Loucy (cell line): ENCODE data around the gene GPRC5A.

Experiments
- H2AFZ ChIP-seq: fragments of 200-600 bp; sonication (generic); 2 replicates; pipeline ENCODE4 v1.6.0; 2016; ENCODE audit warnings: antibody characterized with exemption, mild to moderate bottlenecking, low read length, moderate library complexity
- H3F3A ChIP-seq: fragments of 200-600 bp; 2 replicates; pipeline ENCODE4 v1.6.0; 2016; ENCODE audit warnings: antibody characterized with exemption, low read depth, mild to moderate bottlenecking
- H3K27me3 ChIP-seq: fragments of 200-600 bp; sonication (generic); 2 replicates; pipeline ENCODE4 v1.6.1; 2014; ENCODE audit warnings: low read length, mild to moderate bottlenecking; ENCODE audit not compliant: insufficient read depth, poor library complexity, severe bottlenecking
- H3K36me3 ChIP-seq: fragments of 200-600 bp; sonication (generic); 2 replicates; pipeline ENCODE4 v1.6.1; 2016; ENCODE audit warnings: low read length; ENCODE audit not compliant: insufficient read depth
- H3K4me1 ChIP-seq: fragments of 200-600 bp; sonication (generic); 2 replicates; pipeline ENCODE4 v1.5.1; 2014; ENCODE audit warnings: low read length, mild to moderate bottlenecking; ENCODE audit not compliant: insufficient read depth, poor library complexity, severe bottlenecking
- H3K4me2 ChIP-seq: fragments of 200-600 bp; sonication (generic); 2 replicates; pipeline ENCODE4 v1.6.0; 2014; ENCODE audit warnings: antibody characterized with exemption, low read length, low read depth, mild to moderate bottlenecking; ENCODE audit not compliant: poor library complexity, severe bottlenecking
- H3K4me3 ChIP-seq: fragments of 200-600 bp; sonication (generic); 2 replicates; pipeline ENCODE4 v1.5.1; 2014; ENCODE audit warnings: low read length, mild to moderate bottlenecking, mixed read lengths; ENCODE audit not compliant: poor library complexity, severe bottlenecking
- H3K79me2 ChIP-seq: fragments of 200-600 bp; sonication (generic); 2 replicates; pipeline ENCODE4 v1.6.1; 2014; ENCODE audit warnings: low read length; ENCODE audit not compliant: insufficient read depth
- H3K9ac ChIP-seq: fragments of 200-600 bp; sonication (generic); 2 replicates; pipeline ENCODE4 v1.6.0; 2014; ENCODE audit warnings: mild to moderate bottlenecking, low read depth, low read length, moderate library complexity; ENCODE audit not compliant: poor library complexity, severe bottlenecking
- H3K9me2 ChIP-seq: fragments of 200-600 bp; sonication (generic); replicated peaks from 2 replicates; pipeline ENCODE4 v1.6.1; 2016; ENCODE audit warnings: low read depth, low read length, mixed read lengths
- H3K9me3 ChIP-seq: fragments of 200-600 bp; sonication (generic); 2 replicates; pipeline ENCODE4 v1.6.1; 2014; ENCODE audit warnings: mild to moderate bottlenecking, antibody characterized with exemption, low read length, low read depth; ENCODE audit not compliant: insufficient read depth
- H4K20me1 ChIP-seq: fragments of 200-600 bp; sonication (generic); 2 replicates; pipeline ENCODE4 v1.6.0; 2014; ENCODE audit warnings: antibody characterized with exemption, low read length, mild to moderate bottlenecking; ENCODE audit not compliant: insufficient read depth, poor library complexity, severe bottlenecking
- CTCF ChIP-seq: fragments of 200-600 bp; sonication (generic); conservative IDR thresholded peaks from 2 replicates; pipeline ENCODE4 v1.5.1; 2014; ENCODE audit warnings: mild to moderate bottlenecking, antibody characterized with exemption, low read length
- EZH2phosphoT487 ChIP-seq: fragments of 200-600 bp; IDR thresholded peaks from 2 replicates; pipeline ENCODE4 v1.6.1; 2018; ENCODE audit warnings: antibody characterized with exemption, mild to moderate bottlenecking, moderate library complexity, borderline replicate concordance

Gene GPRC5A

GRCh38 chr12:12945591-12945990 lies 54.2 kb downstream of the GPRC5A start:
- H4K20me1 ChIP-seq: no peaks in the 10 kb centered on the region
- no peak overlapping the region for H3K9ac ChIP-seq
- no peaks in the 10 kb centered on the region for H3K4me1 ChIP-seq
- H3K4me3 ChIP-seq: no peak overlapping the region
- no peaks in the 10 kb centered on the region for H3F3A ChIP-seq
- no peak overlapping the region for H3K4me2 ChIP-seq
- no peaks in the 10 kb centered on the region for H3K36me3 ChIP-seq
- no peaks in the 10 kb centered on the region for H3K27me3 ChIP-seq
- no peaks in the 10 kb centered on the region for H3K9me3 ChIP-seq
- no peaks in the 10 kb centered on the region for H3K9me2 ChIP-seq
- TF ChIP-seq EZH2phosphoT487: no peak
- no peak for TF ChIP-seq CTCF
- H2AFZ ChIP-seq: no peak overlapping the region
- H3K79me2 ChIP-seq: no peaks in the 10 kb centered on the region

GRCh38 chr12:12946686-12947355 lies 55.5 kb downstream of the GPRC5A start:
- no peaks in the 10 kb centered on the region for H3K9me3 ChIP-seq
- no peaks in the 10 kb centered on the region for H3K36me3 ChIP-seq
- no peaks in the 10 kb centered on the region for H3K79me2 ChIP-seq
- no peaks in the 10 kb centered on the region for H3K4me1 ChIP-seq
- H3K9ac ChIP-seq: no peak overlapping the region
- no peaks in the 10 kb centered on the region for H3K9me2 ChIP-seq
- TF ChIP-seq EZH2phosphoT487: no peak
- TF ChIP-seq CTCF: no peak
- H4K20me1 ChIP-seq: no peaks in the 10 kb centered on the region
- no peak overlapping the region for H3K4me3 ChIP-seq
- no peaks in the 10 kb centered on the region for H3K27me3 ChIP-seq
- no peak overlapping the region for H3K4me2 ChIP-seq
- no peak overlapping the region for H2AFZ ChIP-seq
- no peaks in the 10 kb centered on the region for H3F3A ChIP-seq

DNA sequence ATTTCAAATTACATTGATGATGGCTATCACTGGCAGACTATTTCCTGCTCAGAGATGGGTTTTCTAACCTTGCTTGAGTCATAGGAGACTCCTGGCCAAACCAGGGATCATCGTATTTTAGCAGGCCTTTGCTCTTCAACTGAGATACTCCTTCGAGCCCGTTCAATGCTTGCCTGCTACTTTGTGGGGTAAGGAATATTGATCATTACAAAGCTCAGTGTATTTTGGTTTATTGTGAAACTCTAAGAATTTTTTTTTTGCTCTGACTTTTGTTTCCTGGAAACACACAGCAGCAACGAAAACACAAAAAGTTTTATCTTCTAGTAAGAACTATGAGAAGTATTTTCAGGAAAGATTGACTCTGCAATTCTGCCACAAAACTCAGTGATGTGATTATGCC lies 56.5 kb downstream of the GPRC5A start:
- no peak overlapping the region for H2AFZ ChIP-seq
- H3K27me3 ChIP-seq: no peaks in the 10 kb centered on the region
- H3K9me3 ChIP-seq: no peaks in the 10 kb centered on the region
- no peaks in the 10 kb centered on the region for H4K20me1 ChIP-seq
- no peaks in the 10 kb centered on the region for H3K9me2 ChIP-seq
- H3K79me2 ChIP-seq: no peaks in the 10 kb centered on the region
- no peak overlapping the region for H3K4me3 ChIP-seq
- no peak overlapping the region for H3K4me2 ChIP-seq
- no peak overlapping the region for H3K9ac ChIP-seq
- no peaks in the 10 kb centered on the region for H3K4me1 ChIP-seq
- TF ChIP-seq CTCF: no peak
- TF ChIP-seq EZH2phosphoT487: no peak
- no peaks in the 10 kb centered on the region for H3K36me3 ChIP-seq
- no peaks in the 10 kb centered on the region for H3F3A ChIP-seq
